ENCODE measurements around the gene PREX1.

PREX1 gene

DNA sequence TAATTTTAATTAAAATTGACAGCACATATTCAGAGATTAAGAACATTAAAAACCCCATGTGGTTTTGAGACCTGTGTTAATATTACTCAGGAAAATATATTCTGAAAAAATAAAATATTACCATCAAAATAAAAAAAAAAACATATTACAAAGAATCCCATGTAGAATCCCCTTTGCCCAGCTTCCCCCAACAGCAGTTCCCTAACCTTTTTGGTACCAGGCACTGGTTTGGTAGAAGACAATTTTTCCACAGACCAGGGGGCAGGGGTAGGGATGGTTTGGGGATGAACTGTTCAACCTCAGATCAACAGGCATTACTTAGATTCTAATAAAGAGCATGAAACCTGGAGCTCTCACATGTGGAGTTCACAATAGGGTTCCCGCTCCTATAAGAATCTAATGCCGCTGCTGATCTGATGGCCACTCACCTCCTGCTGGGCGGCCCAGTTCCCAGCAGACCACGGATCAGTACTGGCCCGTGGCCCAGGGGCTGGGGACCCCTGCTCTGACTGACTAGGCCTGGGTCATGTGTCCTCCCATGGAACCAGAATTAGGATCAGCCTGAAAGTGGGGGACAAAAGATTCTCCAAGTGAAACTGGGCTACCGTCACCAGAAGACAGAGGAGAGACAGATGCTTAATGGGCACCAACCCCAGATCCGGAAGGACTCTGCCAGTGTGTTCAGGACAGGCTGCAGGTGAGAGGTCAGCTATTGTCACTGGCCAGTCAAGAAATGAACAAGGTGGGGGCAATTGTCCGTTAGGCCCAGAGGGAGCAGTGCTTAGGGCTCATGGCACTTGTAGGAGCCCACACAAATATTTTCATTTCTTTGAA lies 235.5 kb downstream of the PREX1 start:
- no peak for TF ChIP-seq CTCF (IDR thresholded peaks at IDR 0.05; ENCODE audit: insufficient read depth, low read length, poor library complexity, severe bottlenecking)
- Histone ChIP-seq H3K36me3 (ENCODE audit: control insufficient read depth, insufficient read depth, low read length) (no peaks in the 10 kb centered on the region), H3K4me3 (replicated peaks; ENCODE audit: low read depth, low read length) (no peak overlapping the region), H3K27me3 (replicated peaks; ENCODE audit: control insufficient read depth, insufficient read depth, low read length) (no peaks in the 10 kb centered on the region; the same call in 1 of the 2 replicates)
- no peak for DNase-seq (ENCODE audit: extremely low read depth, insufficient read length)

DNA sequence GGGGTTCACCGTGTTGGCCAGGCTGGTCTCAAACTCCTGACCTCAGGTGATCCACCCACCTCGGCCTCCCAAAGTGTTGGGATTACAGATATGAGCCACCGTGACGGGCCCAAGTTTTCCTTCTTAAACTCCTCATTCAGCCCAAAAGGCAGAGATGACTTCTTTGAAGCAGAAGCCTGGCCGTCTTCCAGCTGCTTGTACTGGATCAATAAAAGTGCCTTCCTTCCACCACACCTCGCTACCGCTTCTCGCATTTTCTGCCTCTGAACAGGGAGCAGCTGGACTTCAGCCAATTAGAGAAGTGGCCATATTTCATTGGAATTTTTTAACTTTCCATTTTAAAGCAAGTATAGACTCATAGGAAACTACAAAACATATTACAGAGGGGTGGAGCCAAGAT lies 241.1 kb downstream of the PREX1 start:
- TF ChIP-seq CTCF (IDR thresholded peaks at IDR 0.05; ENCODE audit: insufficient read depth, low read length, poor library complexity, severe bottlenecking) = no peak
- no peak overlapping the region for H3K4me3 ChIP-seq (replicated peaks; ENCODE audit: low read depth, low read length)
- no peaks in the 10 kb centered on the region for H3K36me3 ChIP-seq (ENCODE audit: control insufficient read depth, insufficient read depth, low read length)
- no peak for DNase-seq (ENCODE audit: extremely low read depth, insufficient read length)
- no peaks in the 10 kb centered on the region for H3K27me3 ChIP-seq (replicated peaks; ENCODE audit: control insufficient read depth, insufficient read depth, low read length)

DNA sequence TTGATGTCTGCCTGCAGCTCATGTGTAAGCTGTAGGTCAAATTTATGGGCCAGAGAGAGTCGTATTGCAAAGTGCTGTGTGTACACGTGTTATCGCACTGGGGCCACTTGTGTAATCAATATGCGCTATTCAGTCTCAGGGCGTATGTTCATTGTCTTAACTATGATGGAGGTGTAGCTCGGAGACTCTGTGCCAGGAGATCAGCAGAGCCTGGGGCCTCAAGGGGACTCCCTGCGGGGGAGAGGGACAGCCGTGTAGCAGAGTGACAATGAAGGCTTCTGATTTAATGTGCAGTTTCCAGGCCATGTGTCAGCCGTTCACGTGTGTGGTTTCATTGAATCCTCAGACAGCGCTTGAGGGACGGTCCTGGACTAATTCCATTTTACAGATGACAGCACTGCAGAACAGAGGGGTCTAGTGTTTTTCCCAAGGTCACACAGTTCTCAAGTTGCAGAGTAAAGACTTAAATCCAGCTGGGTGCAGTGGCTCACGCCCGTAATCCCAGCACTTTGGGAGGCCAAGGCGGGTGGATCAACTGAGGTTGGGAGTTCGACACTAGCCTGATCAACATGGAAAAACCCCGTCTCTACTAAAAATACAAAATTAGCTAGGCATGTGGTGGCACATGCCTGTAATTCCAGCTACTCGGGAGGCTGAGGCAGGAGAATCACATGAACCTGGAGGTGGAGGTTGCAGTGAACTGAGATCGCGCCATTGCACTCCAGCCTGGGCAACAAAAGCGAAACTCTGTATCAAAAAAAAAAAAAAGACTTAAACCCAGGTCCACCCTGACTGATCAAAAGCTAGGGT lies 242.5 kb downstream of the PREX1 start:
- no peak for DNase-seq (ENCODE audit: extremely low read depth, insufficient read length)
- no peaks in the 10 kb centered on the region for H3K27me3 ChIP-seq (replicated peaks; ENCODE audit: control insufficient read depth, insufficient read depth, low read length)
- H3K36me3 ChIP-seq (ENCODE audit: control insufficient read depth, insufficient read depth, low read length) = no peaks in the 10 kb centered on the region
- no peak for TF ChIP-seq CTCF (IDR thresholded peaks at IDR 0.05; ENCODE audit: insufficient read depth, low read length, poor library complexity, severe bottlenecking)
- H3K4me3 ChIP-seq (replicated peaks; ENCODE audit: low read depth, low read length) = no peak overlapping the region

- Histone ChIP-seq H3K4me3 (replicated peaks; ENCODE audit: low read depth, low read length) (no peak overlapping the region), H3K27me3 (replicated peaks; ENCODE audit: control insufficient read depth, insufficient read depth, low read length) (no peaks in the 10 kb centered on the region), H3K36me3 (ENCODE audit: control insufficient read depth, insufficient read depth, low read length) (no peaks in the 10 kb centered on the region)
- no peak for TF ChIP-seq CTCF (IDR thresholded peaks at IDR 0.05; ENCODE audit: insufficient read depth, low read length, poor library complexity, severe bottlenecking)
- DNase-seq (ENCODE audit: extremely low read depth, insufficient read length) = no peak
Observed at GRCh38 chr20:48584391-48585060, 243.3 kb downstream of the PREX1 start.

DNA sequence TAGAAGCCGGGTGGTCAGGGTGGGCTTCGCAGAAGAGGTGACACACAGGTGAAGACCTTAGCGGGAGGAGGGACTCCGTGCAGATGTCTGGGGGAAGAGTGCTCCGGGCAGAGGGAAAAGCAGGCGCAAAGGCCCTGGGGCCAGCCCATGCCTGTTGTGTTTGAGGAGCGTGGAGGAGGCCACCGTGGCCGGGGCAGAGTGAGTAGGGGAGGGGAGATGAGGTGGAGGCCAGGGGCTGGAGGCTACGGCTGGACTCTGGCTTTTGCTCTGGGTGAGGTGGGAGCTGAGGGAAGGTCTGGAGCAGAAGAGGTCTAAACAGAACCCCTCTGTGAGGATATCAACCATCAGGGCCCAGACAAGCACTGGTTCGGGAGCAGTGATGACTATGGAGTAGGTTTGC lies 244.0 kb downstream of the PREX1 start:
- DNase-seq (ENCODE audit: extremely low read depth, insufficient read length) = no peak
- no peaks in the 10 kb centered on the region for H3K36me3 ChIP-seq (ENCODE audit: control insufficient read depth, insufficient read depth, low read length)
- H3K4me3 ChIP-seq (replicated peaks; ENCODE audit: low read depth, low read length) = no peak overlapping the region
- TF ChIP-seq CTCF (IDR thresholded peaks at IDR 0.05; ENCODE audit: insufficient read depth, low read length, poor library complexity, severe bottlenecking) = no peak
- no peaks in the 10 kb centered on the region for H3K27me3 ChIP-seq (replicated peaks; ENCODE audit: control insufficient read depth, insufficient read depth, low read length)
